ENCODE data around the gene ACBD4. TPM values are rescaled to one million over a fixed set of nuclear protein-coding genes. Genes with fewer than 3 reads are reported as not detected.

The ACBD4 gene
- total RNA-seq, 6 donors from 2014 or later: 9.7 to 68.1 (median 23.4) TPM

- Histone ChIP-seq H3K9me3 (no peaks in the 10 kb centered on the region), H3K27me3 (no peaks in the 10 kb centered on the region), H3K27ac (no peak overlapping the region), H3K4me3 (no peak overlapping the region), H3K36me3 (peaks cover 37 to 97% (median 93%) of the 10 kb centered on the region in 4 donors), H3K4me1 (peaks cover 0 to 7% (median 5%) of the 10 kb centered on the region in 4 donors)
- no peak for DNase-seq
- no peak for ATAC-seq (ENCODE audit: low FRiP score in 2 of 2)
- no peak for TF ChIP-seq CTCF (IDR thresholded peaks at IDR 0.05)
- TF ChIP-seq POLR2A (IDR thresholded peaks at IDR 0.05): no peak
- no peak for TF ChIP-seq POLR2AphosphoS5 (IDR thresholded peaks at IDR 0.05)
- no peak for TF ChIP-seq EP300 (IDR thresholded peaks at IDR 0.05)
- WGBS, 2 donors: 81 to 86% methylated on average over 9 of the region's 9 CpGs
Observed at GRCh38 chr17:45103269-45103795, 32.2 kb upstream of the ACBD4 start.

GRCh38 chr17:45104029-45104428 lies 31.5 kb upstream of the ACBD4 start:
- Histone ChIP-seq H3K36me3 (peaks cover 34 to 96% (median 90%) of the 10 kb centered on the region in 4 donors), H3K27ac (no peak overlapping the region), H3K4me3 (no peak overlapping the region), H3K9me3 (no peaks in the 10 kb centered on the region), H3K4me1 (peaks cover 0 to 2% (median 0%) of the 10 kb centered on the region in 4 donors), H3K27me3 (no peaks in the 10 kb centered on the region)
- no peak for ATAC-seq (ENCODE audit: low FRiP score in 2 of 2)
- DNase-seq: no peak
- 91 to 97% methylated on average over 5 to 8 of the region's 8 CpGs for WGBS, 2 donors
- TF ChIP-seq POLR2AphosphoS5 (IDR thresholded peaks at IDR 0.05) (no peak), EP300 (IDR thresholded peaks at IDR 0.05) (no peak), CTCF (IDR thresholded peaks at IDR 0.05) (no peak), POLR2A (IDR thresholded peaks at IDR 0.05) (no peak)

- WGBS, 2 donors: 85 to 93% methylated on average over 5 to 6 of the region's 6 CpGs
- no peaks in the 10 kb centered on the region for H3K27me3 ChIP-seq
- DNase-seq: no peak
- H3K4me1 ChIP-seq: no peaks in the 10 kb centered on the region
- ATAC-seq (ENCODE audit: low FRiP score in 2 of 2): no peak
- H3K36me3 ChIP-seq: peaks cover 34 to 91% (median 86%) of the 10 kb centered on the region in 4 donors
- no peak overlapping the region for H3K4me3 ChIP-seq
- TF ChIP-seq CTCF (IDR thresholded peaks at IDR 0.05) (no peak), POLR2A (IDR thresholded peaks at IDR 0.05) (no peak), POLR2AphosphoS5 (IDR thresholded peaks at IDR 0.05) (no peak)
- H3K27ac ChIP-seq: no peak overlapping the region
- H3K9me3 ChIP-seq: no peaks in the 10 kb centered on the region
Observed at GRCh38 chr17:45104497-45104896, 31.0 kb upstream of the ACBD4 start.

DNA sequence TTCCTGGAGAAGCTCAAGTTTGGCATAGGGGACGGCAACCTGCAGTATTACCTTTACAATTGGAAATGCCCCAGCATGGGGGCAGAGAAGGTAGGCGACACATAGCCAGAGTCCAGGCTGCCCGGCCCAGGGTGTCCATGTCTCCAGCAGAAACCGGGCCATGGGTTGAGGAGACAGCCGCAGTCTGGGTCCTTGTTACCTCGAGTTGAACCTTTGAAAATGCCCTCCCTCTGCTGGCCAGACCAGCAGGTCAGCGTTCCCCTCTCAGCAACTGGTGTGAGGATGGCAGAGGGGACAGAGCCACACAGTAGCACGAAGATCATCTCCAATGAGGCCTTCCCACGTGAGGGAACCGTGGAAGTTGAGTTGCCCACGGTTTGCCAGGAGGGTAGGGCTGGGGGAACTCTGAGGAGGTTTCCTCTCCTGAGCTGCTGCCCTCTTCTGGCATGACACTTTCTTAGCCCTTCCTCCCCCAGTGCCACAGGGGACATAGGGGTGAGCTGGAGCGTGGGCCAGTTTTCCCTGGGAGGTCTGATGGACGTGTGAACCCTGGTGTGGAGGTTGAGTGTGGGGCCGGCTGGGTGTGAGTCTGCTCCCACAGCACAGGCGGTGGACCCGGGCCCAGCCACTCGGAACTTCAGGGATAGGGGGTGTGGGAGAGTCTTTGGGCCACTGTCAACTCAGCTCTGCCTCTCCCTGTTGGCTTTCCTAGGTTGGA lies 30.4 kb upstream of the ACBD4 start:
- H3K27me3 ChIP-seq: no peaks in the 10 kb centered on the region
- H3K36me3 ChIP-seq: peaks cover 34 to 85% (median 80%) of the 10 kb centered on the region in 4 donors
- 87 to 89% methylated on average over 4 to 17 of the region's 17 CpGs for WGBS, 2 donors
- H3K27ac ChIP-seq: no peak overlapping the region
- TF ChIP-seq EP300 (IDR thresholded peaks at IDR 0.05): no peak
- no peak for TF ChIP-seq POLR2AphosphoS5 (IDR thresholded peaks at IDR 0.05)
- no peak for TF ChIP-seq POLR2A (IDR thresholded peaks at IDR 0.05)
- TF ChIP-seq CTCF (IDR thresholded peaks at IDR 0.05): no peak
- no peaks in the 10 kb centered on the region for H3K9me3 ChIP-seq
- H3K4me1 ChIP-seq: no peaks in the 10 kb centered on the region
- DNase-seq: no peak
- no peak overlapping the region for H3K4me3 ChIP-seq
- ATAC-seq (ENCODE audit: low FRiP score in 2 of 2): no peak

Measured in upper lobe of left lung (tissue), 6 donors.